ENCODE measurements around the gene TBC1D24.

TBC1D24 gene

DNA sequence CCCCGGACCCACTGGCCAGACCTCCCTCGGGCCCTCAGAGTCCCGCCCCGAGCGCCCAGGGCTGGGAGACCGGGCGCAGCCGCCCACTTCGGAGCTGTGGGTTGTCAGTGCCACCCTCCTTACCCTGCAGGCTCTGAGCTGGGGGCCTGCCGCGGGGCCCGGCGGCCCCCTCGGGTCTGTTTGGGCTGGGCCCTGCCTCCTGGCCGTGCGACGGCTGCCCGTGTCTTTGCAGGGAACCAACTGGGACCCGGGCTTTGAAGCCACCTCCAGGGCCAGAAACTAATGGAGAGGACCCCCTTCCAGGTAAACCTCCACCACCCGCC lies 14.6 kb upstream of the TBC1D24 start:
- TF ChIP-seq, protein P1, sequence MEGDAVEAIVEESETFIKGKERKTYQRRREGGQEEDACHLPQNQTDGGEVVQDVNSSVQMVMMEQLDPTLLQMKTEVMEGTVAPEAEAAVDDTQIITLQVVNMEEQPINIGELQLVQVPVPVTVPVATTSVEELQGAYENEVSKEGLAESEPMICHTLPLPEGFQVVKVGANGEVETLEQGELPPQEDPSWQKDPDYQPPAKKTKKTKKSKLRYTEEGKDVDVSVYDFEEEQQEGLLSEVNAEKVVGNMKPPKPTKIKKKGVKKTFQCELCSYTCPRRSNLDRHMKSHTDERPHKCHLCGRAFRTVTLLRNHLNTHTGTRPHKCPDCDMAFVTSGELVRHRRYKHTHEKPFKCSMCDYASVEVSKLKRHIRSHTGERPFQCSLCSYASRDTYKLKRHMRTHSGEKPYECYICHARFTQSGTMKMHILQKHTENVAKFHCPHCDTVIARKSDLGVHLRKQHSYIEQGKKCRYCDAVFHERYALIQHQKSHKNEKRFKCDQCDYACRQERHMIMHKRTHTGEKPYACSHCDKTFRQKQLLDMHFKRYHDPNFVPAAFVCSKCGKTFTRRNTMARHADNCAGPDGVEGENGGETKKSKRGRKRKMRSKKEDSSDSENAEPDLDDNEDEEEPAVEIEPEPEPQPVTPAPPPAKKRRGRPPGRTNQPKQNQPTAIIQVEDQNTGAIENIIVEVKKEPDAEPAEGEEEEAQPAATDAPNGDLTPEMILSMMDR (conservative IDR thresholded peaks at IDR 0.05), result no peak
- peak overlapping the region; percentile 72 for H3K27ac ChIP-seq

DNA sequence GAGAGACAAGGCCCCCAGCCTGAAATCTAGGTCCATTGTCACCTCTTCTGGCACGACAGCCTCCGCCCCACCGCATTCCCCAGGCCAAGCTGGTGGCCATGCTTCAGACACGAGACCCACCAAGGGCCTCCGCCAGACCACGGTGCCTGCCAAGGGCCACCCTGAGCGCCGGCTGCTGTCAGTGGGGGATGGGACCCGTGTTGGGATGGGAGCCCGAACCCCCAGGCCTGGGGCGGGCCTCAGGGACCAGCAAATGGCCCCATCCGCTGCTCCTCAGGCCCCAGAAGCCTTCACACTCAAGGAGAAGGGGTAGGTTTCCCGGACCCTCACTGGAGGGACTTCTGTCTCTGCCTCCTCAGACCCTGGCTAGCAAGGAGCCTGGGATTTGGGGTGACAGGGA lies 14.0 kb upstream of the TBC1D24 start:
- TF ChIP-seq, protein P1 (conservative IDR thresholded peaks at IDR 0.05), result no peak
- H3K27ac ChIP-seq, result peak overlapping the region; percentile 72; the same call in 1 of the 2 replicates

DNA sequence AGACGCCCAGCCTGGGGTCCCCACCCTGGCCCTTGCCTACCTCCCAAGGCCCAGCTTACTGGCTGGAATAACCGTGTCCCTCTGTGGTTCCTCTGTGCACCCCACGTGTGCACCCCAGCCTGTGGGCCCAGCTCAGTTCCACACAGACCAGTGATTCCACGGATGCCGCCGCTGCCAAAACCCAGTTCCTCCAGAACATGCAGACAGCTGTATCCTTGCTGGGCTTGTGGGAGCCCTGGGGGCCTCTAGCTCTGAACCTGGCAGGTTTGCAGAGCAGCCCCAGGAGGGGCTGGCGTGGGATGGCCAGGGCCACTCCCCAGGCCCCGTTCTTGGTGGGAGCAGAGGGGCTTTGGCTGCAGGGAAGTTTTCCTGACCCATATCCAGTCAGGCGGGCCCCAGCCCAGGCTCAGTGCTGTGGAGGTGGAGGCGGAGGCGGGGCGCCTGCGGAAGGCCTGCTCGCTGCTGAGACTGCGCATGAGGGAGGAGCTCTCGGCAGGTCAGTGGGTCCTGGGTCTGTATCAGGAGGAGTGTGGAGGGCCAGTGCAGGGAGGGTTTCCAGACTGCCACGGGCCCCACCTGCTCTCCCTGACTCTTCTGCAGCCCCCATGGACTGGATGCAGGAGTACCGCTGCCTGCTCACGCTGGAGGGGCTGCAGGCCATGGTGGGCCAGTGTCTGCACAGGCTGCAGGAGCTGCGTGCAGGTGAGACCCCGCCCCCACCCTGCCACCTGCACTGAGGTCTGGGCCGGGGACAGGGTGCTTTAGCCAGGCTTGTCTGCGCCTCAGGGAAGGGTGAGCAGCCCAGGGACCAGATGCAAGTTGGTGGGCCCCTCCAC lies 12.7 kb upstream of the TBC1D24 start:
- TF ChIP-seq, protein P1 (conservative IDR thresholded peaks at IDR 0.05), result no peak
- no peak overlapping the region for H3K27ac ChIP-seq

DNA sequence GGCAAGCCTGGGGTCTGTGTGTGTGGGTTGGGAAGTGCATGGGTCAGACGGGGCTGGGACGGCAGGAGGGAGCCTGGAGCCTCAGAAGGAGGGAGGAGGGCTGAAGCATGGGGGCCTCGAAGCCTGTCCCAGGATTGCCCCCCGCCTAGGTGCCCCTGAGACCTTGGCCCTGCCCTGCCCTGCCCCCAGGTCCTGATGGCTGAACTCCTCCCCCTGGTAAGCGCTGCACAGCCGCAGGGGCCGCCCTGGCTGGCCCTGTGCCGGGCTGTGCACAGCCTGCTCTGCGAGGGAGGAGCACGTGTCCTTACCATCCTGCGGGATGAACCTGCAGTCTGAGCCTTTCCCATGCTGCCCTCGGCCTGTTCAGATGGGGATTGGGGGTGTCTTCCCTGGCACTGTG lies 10.6 kb upstream of the TBC1D24 start:
- TF ChIP-seq, protein P1 (conservative IDR thresholded peaks at IDR 0.05), result no peak
- no peak overlapping the region for H3K27ac ChIP-seq

DNA sequence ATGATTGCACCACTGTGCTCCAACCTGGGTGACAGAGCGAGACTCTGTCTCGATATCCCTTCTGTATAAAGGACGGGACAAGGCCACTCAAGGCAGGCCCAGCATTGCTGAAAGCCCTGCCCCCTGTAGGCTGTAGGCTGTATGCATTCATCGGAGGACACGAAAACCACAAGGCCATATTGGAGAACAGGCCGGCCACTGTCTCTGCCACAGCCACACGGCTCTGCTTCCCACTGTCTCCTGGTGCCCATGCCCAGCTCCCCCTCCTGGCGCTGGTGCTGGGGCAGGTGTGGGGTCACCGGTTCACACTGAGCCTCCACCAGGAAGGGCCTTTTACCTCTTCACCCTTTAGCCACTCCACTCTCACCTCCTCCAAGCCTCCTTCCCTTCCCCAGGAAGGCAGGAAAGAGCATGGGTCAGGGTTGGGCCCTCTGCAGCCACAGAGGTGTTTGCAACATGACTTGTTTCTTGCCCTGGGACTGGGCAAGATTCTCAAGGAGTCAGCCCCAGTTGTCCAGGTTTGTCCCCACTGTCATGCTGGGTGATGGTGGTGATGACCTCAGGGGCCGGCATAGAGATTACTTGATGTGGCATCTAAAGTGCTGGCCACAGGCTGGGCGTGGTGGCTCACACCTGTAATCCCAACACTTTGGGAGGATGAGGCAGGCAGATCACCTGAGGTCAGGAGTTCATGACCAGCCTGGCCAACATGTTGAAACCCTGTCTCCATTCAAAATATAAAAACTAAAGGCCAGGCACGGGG lies 9.1 kb upstream of the TBC1D24 start:
- TF ChIP-seq, protein P1 (conservative IDR thresholded peaks at IDR 0.05), result no peak; the same call in 1 of the 2 replicates
- H3K27ac ChIP-seq, result no peak overlapping the region

DNA sequence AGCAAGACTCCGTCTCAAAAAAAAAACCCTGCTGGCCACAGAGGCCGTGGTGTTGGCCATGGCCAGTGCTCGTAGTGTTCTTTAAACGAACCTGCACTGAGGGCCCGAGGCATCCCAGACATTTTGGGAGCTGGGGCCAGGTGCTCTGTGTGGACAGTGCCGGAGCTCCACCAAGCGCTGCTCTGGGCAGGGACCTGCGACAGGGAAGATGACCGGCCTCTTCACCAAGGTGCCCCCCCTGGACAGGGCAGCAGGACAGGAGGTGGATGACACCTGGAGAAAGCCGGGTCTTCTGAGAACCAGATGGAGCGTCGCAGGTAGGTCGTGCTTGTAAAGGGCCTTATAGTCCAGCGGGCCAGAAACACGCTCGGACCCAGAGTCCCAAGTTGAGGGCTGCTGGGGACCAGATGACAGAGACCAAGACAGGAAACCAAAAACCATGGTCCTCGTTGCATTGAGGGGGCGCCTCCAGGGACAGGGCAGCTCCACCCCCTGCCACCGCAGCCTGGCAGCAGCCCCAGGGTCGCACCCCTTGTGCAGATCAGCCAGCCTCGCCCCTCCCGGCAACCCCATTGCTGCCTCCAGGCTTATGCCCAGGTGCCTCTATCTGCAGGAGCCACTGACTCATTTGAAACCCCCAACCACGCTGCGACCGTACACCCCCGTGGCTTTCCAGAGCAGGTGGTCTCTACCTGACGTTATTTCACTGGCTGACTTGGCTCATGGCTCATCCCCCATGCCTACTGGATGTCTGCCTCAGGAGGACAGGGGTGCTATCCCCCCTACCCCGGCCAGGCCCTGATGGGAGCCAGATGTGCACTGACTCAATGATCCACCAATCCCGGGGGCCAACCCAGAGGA lies 8.0 kb upstream of the TBC1D24 start:
- peak overlapping the region; percentile 81 for H3K27ac ChIP-seq
- TF ChIP-seq, protein P1 (conservative IDR thresholded peaks at IDR 0.05), result no peak
